ENCODE results near the gene RPL22L1.

- TF ChIP-seq, protein P1, sequence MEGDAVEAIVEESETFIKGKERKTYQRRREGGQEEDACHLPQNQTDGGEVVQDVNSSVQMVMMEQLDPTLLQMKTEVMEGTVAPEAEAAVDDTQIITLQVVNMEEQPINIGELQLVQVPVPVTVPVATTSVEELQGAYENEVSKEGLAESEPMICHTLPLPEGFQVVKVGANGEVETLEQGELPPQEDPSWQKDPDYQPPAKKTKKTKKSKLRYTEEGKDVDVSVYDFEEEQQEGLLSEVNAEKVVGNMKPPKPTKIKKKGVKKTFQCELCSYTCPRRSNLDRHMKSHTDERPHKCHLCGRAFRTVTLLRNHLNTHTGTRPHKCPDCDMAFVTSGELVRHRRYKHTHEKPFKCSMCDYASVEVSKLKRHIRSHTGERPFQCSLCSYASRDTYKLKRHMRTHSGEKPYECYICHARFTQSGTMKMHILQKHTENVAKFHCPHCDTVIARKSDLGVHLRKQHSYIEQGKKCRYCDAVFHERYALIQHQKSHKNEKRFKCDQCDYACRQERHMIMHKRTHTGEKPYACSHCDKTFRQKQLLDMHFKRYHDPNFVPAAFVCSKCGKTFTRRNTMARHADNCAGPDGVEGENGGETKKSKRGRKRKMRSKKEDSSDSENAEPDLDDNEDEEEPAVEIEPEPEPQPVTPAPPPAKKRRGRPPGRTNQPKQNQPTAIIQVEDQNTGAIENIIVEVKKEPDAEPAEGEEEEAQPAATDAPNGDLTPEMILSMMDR (conservative IDR thresholded peaks at IDR 0.05): no peak
- no peak for TF ChIP-seq EZH2 (IDR thresholded peaks at IDR 0.05; ENCODE audit: low read depth)
Observed at GRCh38 chr3:170816341-170816740, 53.7 kb downstream of the RPL22L1 start.

All from PC-9 (cell line).